Spleen (tissue), 7 donors: ENCODE results near the gene WDR7.

Source experiments
- POLR2A ChIP-seq, 3 donors: fragments of 450-650 bp; IDR thresholded peaks; one replicate each; pipeline ENCODE4 v1.5.1; 2017; ENCODE audit warnings: antibody characterized with exemption in 3 of 3, mild to moderate bottlenecking in 1 of 3
- TF ChIP-seq, protein P1 (sequence below), 11 experiments: fragments of 200-600 bp in 7 of 11; fragments of 450-650 bp in 4 of 11; sonication (generic) in 4 of 11; IDR thresholded peaks in 8 of 11; conservative IDR thresholded peaks in 3 of 11; 1 replicate in 7 of 11; 2 replicates in 4 of 11; pipeline versions ENCODE4 v1.4.0 to v1.8.0; 2016 to 2021; ENCODE audit warnings: antibody characterized with exemption in 11 of 11, inconsistent platforms in 4 of 11, mild to moderate bottlenecking in 1 of 11
- donor health status: DM: no; HTN: no; CAD: no; lungs with moderate emphysema.
- donor health status: DM: no; HTN: no; CAD: no.
- donor health status: DM: no; HTN: no; CAD: no.

- TF ChIP-seq POLR2A (IDR thresholded peaks at IDR 0.05) = no peak
- TF ChIP-seq, protein P1, sequence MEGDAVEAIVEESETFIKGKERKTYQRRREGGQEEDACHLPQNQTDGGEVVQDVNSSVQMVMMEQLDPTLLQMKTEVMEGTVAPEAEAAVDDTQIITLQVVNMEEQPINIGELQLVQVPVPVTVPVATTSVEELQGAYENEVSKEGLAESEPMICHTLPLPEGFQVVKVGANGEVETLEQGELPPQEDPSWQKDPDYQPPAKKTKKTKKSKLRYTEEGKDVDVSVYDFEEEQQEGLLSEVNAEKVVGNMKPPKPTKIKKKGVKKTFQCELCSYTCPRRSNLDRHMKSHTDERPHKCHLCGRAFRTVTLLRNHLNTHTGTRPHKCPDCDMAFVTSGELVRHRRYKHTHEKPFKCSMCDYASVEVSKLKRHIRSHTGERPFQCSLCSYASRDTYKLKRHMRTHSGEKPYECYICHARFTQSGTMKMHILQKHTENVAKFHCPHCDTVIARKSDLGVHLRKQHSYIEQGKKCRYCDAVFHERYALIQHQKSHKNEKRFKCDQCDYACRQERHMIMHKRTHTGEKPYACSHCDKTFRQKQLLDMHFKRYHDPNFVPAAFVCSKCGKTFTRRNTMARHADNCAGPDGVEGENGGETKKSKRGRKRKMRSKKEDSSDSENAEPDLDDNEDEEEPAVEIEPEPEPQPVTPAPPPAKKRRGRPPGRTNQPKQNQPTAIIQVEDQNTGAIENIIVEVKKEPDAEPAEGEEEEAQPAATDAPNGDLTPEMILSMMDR (IDR thresholded peaks at IDR 0.05 in 8 of 11, conservative IDR thresholded peaks at IDR 0.05 in 3 of 11) = no peak
These were observed 71.9 kb downstream of the WDR7 start for GRCh38 chr18:56723068-56723467.
